Medulla oblongata (tissue), 1 donor: Measurements from ENCODE around the gene PNMA8B.
A peak's percentile ranks its signal among the peaks of the same experiment; 100 is the strongest.

Experiments
- DNase-seq: peaks from one replicate; pipeline ENCODE4 v3.0.0-alpha.2; 2015; ENCODE audit errors: extremely low spot score

Gene PNMA8B

GRCh38 chr19:46487178-46487801 is 8.4 kb downstream of the PNMA8B start:
- no peak for DNase-seq

- DNase-seq: no peak
Observed at GRCh38 chr19:46486358-46486757, 9.3 kb downstream of the PNMA8B start.

GRCh38 chr19:46484656-46485055 is 11.0 kb downstream of the PNMA8B start:
- no peak for DNase-seq

- no peak for DNase-seq
Observed at GRCh38 chr19:46482631-46483030, 13.0 kb downstream of the PNMA8B start.

GRCh38 chr19:46481947-46482346 is 13.7 kb downstream of the PNMA8B start:
- no peak for DNase-seq

- DNase-seq: peak; percentile 56
Observed at GRCh38 chr19:46481223-46481848, 14.3 kb downstream of the PNMA8B start.

- DNase-seq: peak; percentile 18
Observed at GRCh38 chr19:46480415-46480814, 15.3 kb downstream of the PNMA8B start.

- DNase-seq: peak; percentile 30
Observed at GRCh38 chr19:46478356-46478986, 17.2 kb downstream of the PNMA8B start.

GRCh38 chr19:46475986-46476385 is 19.7 kb downstream of the PNMA8B start:
- no peak for DNase-seq

- DNase-seq: no peak
Observed at GRCh38 chr19:46474211-46474610, 21.5 kb downstream of the PNMA8B start.

- no peak for DNase-seq
Observed at GRCh38 chr19:46472592-46472991, 23.1 kb downstream of the PNMA8B start.

- no peak for DNase-seq
Observed at GRCh38 chr19:46471811-46472543, 23.7 kb downstream of the PNMA8B start.

GRCh38 chr19:46471116-46471733 is 24.4 kb downstream of the PNMA8B start, which contains the start of gene PNMA8A:
Gene PNMA8A, minus strand, starts transcription at chr19:46471563. Its CDS starts 528 bp downstream, at chr19:46471035.
- peak; percentile 79 for DNase-seq

- DNase-seq: no peak
Observed at GRCh38 chr19:46470376-46470775, 25.3 kb downstream of the PNMA8B start.

- no peak for DNase-seq
Observed at GRCh38 chr19:46469541-46470185, 26.0 kb downstream of the PNMA8B start.

GRCh38 chr19:46466536-46467196 is 29.0 kb downstream of the PNMA8B start:
- no peak for DNase-seq

GRCh38 chr19:46463516-46463915 is 32.2 kb downstream of the PNMA8B start:
- no peak for DNase-seq

- DNase-seq: no peak
Observed at GRCh38 chr19:46461537-46461936, 34.1 kb downstream of the PNMA8B start.

- no peak for DNase-seq
Observed at GRCh38 chr19:46460981-46461380, 34.7 kb downstream of the PNMA8B start.

- DNase-seq: no peak
Observed at GRCh38 chr19:46460055-46460454, 35.6 kb downstream of the PNMA8B start.

- no peak for DNase-seq
Observed at GRCh38 chr19:46456930-46457329, 38.7 kb downstream of the PNMA8B start.
